PFSK-1 (cell line): ENCODE data around the gene DENND2D.

ENCODE experiments used
- FOXP2 ChIP-seq: optimal IDR thresholded peaks from 2 replicates; pipeline ENCODE3; 2011; ENCODE audit warnings: borderline replicate concordance, control low read depth, inconsistent platforms; ENCODE audit not compliant: insufficient read depth; ENCODE audit errors: extremely low read length, extremely low read depth
- POLR2AphosphoS5 ChIP-seq: IDR thresholded peaks from 2 replicates; pipeline ENCODE4 v1.6.1; 2012; ENCODE audit warnings: low read depth, mild to moderate bottlenecking, control low read depth, low read length, moderate library complexity
- REST ChIP-seq, 2 experiments: IDR thresholded peaks; 2 replicates each; pipeline versions ENCODE4 v1.6.1 to v1.8.0; 2011 to 2012; ENCODE audit warnings: low read depth in 2 of 2, low read length in 2 of 2, control low read depth in 1 of 2, inconsistent platforms in 1 of 2, mild to moderate bottlenecking in 1 of 2, moderate library complexity in 1 of 2; ENCODE audit not compliant: insufficient read depth in 1 of 2
- SIN3A ChIP-seq: IDR thresholded peaks from 2 replicates; pipeline ENCODE4 v1.6.1; 2012; ENCODE audit warnings: mild to moderate bottlenecking, low read length, moderate library complexity, borderline replicate concordance; ENCODE audit not compliant: insufficient read depth
- TAF1 ChIP-seq: IDR thresholded peaks from 2 replicates; pipeline ENCODE4 v1.6.1; 2012; ENCODE audit warnings: low read length, control low read depth, borderline replicate concordance; ENCODE audit not compliant: insufficient read depth

DENND2D gene

GRCh38 chr1:111241797-111242196 is 41.4 kb upstream of the DENND2D start:
- TF ChIP-seq REST (IDR thresholded peaks at IDR 0.05; ENCODE audit: insufficient read depth in 1 of 2, low read depth in 2 of 2, low read length in 2 of 2) (no peak), POLR2AphosphoS5 (no peak), TAF1 (no peak), SIN3A (no peak)

DNA sequence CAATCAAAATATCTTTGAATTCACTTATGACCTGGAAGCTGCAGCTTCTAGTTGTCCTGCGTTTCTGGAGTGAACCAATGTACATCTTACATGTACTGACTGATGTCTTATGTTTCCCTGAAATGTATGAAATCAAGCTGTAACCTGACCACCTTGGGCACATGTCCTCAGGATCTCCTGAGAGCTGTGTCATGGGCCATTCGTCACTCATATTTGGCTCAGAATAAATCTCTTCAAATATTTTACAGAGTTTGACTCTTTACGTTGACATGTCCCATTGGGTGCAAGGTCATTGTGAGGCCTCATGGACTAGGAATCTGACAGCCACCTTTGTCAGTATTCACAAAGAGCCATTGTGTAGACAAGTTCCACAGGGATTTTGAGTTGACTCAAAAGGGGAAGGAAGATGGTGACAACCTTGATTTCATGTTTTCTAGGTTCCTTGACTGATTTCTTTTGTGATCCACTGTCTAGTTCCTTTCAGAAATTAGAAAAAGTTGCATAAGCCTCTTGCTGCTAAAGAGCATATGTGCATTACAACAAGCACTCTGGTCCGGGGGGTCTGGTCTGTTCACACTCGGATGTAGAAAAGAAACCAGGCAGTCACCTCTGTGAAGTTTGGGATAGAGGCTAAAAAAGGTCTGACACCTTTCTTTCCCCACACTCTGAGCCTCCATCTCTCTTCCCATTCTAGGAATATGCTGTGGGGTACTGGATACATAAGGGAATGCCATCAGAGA is 37.8 kb upstream of the DENND2D start:
- TF ChIP-seq SIN3A (no peak), FOXP2 (no peak), REST (IDR thresholded peaks at IDR 0.05; ENCODE audit: insufficient read depth in 1 of 2, low read depth in 2 of 2, low read length in 2 of 2) (no peak), POLR2AphosphoS5 (no peak), TAF1 (no peak)

DNA sequence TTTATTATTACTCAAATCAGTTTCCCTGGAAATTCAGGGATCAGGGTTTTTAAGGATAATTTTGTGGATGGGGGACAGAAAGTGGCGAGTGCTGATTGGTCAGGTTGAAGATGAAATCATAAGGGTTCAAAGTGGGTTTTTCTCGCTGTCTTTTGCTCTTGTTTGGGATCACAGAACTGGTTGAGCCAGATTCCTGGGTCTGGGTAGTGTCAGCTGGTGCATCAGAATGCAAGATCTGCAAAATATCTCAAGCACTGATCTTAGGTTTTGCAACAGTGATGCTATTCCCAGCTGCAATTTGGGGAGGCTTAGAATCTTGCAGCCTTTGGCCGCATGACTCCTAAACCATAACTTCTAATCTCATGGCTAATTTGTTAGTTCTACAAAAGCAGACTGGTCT is 36.4 kb upstream of the DENND2D start:
- TF ChIP-seq SIN3A (no peak), TAF1 (no peak), POLR2AphosphoS5 (no peak), FOXP2 (no peak), REST (IDR thresholded peaks at IDR 0.05; ENCODE audit: insufficient read depth in 1 of 2, low read depth in 2 of 2, low read length in 2 of 2) (no peak)

DNA sequence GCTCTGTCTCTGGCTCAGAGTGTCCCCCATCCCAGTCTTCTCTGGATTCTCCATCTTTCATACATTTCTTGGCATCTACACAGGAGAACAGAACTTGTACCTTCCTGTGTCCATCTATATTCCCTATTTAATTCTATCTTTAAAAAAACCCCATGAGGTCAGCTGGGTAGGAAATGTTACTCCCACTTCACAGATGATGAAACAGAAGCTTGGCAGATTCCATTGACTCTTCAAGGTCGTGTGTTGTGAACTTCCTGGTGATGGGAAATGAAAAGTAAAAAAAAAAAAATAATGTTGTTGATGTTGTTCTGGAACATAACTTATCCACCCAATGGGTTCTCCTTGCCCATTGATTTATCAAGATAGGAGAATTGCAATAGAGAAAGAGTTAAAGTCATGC is 35.9 kb upstream of the DENND2D start:
- TF ChIP-seq REST (IDR thresholded peaks at IDR 0.05; ENCODE audit: insufficient read depth in 1 of 2, low read depth in 2 of 2, low read length in 2 of 2): no peak
- TF ChIP-seq SIN3A: no peak
- TF ChIP-seq FOXP2: no peak
- TF ChIP-seq POLR2AphosphoS5: no peak
- TF ChIP-seq TAF1: no peak
